Stomach smooth muscle (tissue), 2 donors: ENCODE data around the gene MROH7.

Experiments
- H3K27ac ChIP-seq: one replicate; pipeline ENCODE4 v1.7.0; 2013; ENCODE audit warnings: mild to moderate bottlenecking, low read length, inconsistent platforms
- H3K27me3 ChIP-seq, 2 donors: one replicate each; pipeline ENCODE4 v1.7.0; 2013; ENCODE audit warnings: low read length in 2 of 2; ENCODE audit not compliant: insufficient read depth in 2 of 2, control insufficient read depth in 1 of 2
- H3K36me3 ChIP-seq, 2 donors: one replicate each; pipeline ENCODE4 v1.7.0; 2013; ENCODE audit warnings: low read length in 2 of 2; ENCODE audit not compliant: control insufficient read depth in 2 of 2, insufficient read depth in 2 of 2
- H3K4me1 ChIP-seq: one replicate; pipeline ENCODE4 v1.7.0; 2013; ENCODE audit warnings: low read length; ENCODE audit not compliant: control insufficient read depth, insufficient read depth
- H3K4me3 ChIP-seq, 2 donors: one replicate each; pipeline ENCODE4 v1.7.0; 2013; ENCODE audit warnings: low read length in 2 of 2
- H3K9ac ChIP-seq, 2 donors: one replicate each; pipeline ENCODE4 v1.7.0; 2013; ENCODE audit warnings: low read length in 2 of 2, mild to moderate bottlenecking in 1 of 2
- H3K9me3 ChIP-seq, 2 donors: one replicate each; pipeline ENCODE4 v1.7.0; 2013; ENCODE audit warnings: low read length in 2 of 2; ENCODE audit not compliant: control insufficient read depth in 2 of 2
- donor health status: healthy.
- donor health status: Pancreatic carcinoma.

The MROH7 gene

DNA sequence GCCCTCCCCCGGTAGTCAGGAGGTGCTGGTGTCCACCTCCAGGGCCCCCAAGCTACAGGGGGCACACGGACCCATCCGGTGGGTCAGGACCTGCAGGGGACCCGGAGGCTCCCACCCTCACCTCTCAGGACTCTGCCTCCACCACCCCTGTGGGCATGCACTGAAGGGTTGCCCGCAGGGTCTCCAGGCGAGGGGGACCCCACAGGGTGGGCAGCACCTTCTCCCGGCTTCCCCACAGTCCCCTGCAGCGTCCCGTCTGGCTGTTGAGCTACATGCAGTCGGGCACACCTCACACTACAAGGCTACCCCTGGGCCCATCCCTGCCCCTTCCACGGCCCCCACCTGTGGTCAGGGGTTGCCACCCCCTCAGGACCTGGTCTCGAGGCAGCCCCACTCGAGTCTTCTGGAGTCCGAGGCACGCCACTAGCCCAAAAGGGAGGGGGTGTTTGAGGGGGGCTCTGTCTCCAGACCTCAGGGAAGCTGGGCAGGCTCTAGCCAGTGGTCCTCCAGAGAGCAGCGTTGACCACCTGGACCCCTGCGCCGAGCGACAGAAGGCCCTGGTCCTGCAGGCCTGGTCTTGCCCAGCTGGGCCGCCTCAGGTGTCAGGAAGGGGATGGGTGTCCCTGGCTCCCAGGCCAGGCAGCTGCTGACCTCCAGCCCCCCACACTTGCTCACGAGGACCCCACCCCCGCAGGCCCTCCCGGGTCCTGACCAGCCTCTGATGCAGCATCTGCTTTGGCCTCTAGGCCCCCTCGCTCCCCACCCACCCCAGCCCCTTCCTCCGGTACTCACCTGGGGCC, 113.1 kb downstream of the MROH7 start:
- no peaks in the 10 kb centered on the region for H3K9me3 ChIP-seq
- no peaks in the 10 kb centered on the region for H3K27me3 ChIP-seq
- no peak overlapping the region for H3K27ac ChIP-seq
- no peaks in the 10 kb centered on the region for H3K4me1 ChIP-seq
- no peak overlapping the region for H3K9ac ChIP-seq
- peaks cover 20 to 26% of the 10 kb centered on the region in 2 donors for H3K36me3 ChIP-seq
- H3K4me3 ChIP-seq = no peak overlapping the region

- Histone ChIP-seq H3K4me3 (no peak overlapping the region), H3K27ac (no peak overlapping the region), H3K4me1 (peaks cover 2% of the 10 kb centered on the region), H3K9me3 (no peaks in the 10 kb centered on the region), H3K36me3 (peaks cover 20 to 26% of the 10 kb centered on the region in 2 donors), H3K27me3 (no peaks in the 10 kb centered on the region), H3K9ac (no peak overlapping the region)
Observed at GRCh38 chr1:54757833-54758232, 116.2 kb downstream of the MROH7 start.

DNA sequence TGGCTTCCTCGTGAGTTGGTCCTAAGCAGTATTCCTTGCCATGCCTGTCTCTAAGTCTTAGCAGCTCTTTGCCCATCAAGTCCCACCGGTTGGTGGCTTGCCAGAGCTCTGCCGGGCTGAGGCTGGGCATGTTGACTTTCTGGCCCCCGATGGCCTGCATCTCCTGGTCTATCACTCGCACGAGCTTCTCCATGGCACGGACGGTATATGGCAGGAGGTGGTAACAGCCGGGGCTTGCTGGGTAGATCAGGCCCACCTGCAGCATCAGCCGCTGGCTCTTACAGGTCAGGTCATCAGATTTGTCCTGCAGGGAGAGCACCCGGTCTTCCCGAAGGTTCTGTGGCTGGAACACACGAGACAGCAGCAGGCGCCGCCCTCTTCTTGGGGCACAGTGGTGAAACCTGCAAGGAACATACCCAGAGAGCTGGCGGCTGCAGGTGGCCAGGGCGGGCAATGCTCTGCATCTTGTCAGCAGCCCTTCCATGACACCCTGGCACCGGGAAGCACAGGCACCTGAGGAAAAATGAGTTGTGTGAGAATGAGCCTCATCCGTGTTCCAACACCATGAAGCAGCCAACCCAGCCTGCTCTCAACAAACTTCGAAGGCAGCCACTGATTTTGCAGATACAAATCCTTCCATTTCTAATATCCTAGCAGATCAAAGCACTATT, 117.2 kb downstream of the MROH7 start:
- Histone ChIP-seq H3K4me3 (no peak overlapping the region), H3K27ac (no peak overlapping the region), H3K9me3 (no peaks in the 10 kb centered on the region), H3K9ac (no peak overlapping the region), H3K36me3 (peaks cover 20 to 26% of the 10 kb centered on the region in 2 donors), H3K4me1 (peaks cover 8% of the 10 kb centered on the region), H3K27me3 (no peaks in the 10 kb centered on the region)
